ENCODE data around the gene TCF4.

TCF4 gene

DNA sequence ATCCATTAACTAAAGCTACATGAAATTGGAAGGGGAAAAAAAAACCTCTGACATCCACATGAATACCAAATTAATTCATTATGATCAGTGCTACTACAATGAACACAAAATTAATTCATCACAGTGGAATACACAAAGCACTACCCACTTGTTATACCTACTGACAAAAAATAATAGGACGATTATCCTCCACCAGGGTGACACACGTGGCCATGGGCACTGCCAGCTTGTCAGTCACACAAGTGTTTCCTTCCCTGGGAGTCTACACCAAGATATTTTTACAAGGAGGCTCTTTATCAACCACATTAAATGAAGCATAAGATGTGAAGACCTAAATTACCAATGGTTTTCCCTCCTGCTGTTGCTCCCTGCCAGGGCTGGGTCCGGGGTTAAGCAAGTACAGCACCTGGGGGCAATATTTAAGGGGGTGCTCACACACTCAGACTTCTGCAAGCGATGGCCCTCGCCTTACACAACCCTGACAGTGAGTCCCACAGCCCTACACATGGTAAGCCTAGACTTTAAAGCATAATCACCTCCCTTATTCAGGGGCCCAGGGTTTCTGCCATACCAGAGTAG lies 90.1 kb downstream of the TCF4 start:
- Histone ChIP-seq H3K4me1 (ENCODE audit: control insufficient read depth, insufficient read depth, low read length) (peaks cover 32% of the 10 kb centered on the region), H3K27me3 (ENCODE audit: control insufficient read depth, insufficient read depth, low read length) (no peaks in the 10 kb centered on the region), H3K4me3 (ENCODE audit: low read depth, low read length) (no peak overlapping the region), H3K9ac (ENCODE audit: low read depth, low read length) (no peak overlapping the region), H3K36me3 (ENCODE audit: control insufficient read depth, insufficient read depth, low read length) (no peaks in the 10 kb centered on the region), H3K9me3 (ENCODE audit: control insufficient read depth, insufficient read depth, low read length) (no peaks in the 10 kb centered on the region)

DNA sequence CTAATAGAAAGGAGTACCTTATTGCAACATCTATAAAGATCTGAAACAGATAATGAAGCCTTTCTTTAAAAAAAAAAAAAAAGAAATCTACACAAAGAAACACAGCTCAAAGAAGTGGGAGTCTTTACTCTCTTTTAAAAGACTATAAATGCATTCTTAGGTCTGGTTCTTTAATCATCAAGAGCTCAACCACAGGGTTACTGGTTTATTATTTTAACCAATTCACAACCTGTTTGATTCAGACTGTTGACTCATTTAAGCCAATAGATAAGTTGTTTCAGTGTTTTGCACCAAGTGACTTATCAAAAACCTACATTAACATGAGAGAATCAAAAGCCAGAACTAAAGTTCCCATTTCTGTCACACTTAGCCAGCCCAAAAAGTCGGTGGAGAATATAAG lies 93.1 kb downstream of the TCF4 start:
- no peak overlapping the region for H3K9ac ChIP-seq (ENCODE audit: low read depth, low read length)
- H3K4me1 ChIP-seq (ENCODE audit: control insufficient read depth, insufficient read depth, low read length), result peaks cover 18% of the 10 kb centered on the region
- no peaks in the 10 kb centered on the region for H3K9me3 ChIP-seq (ENCODE audit: control insufficient read depth, insufficient read depth, low read length)
- H3K4me3 ChIP-seq (ENCODE audit: low read depth, low read length), result no peak overlapping the region
- no peaks in the 10 kb centered on the region for H3K36me3 ChIP-seq (ENCODE audit: control insufficient read depth, insufficient read depth, low read length)
- no peaks in the 10 kb centered on the region for H3K27me3 ChIP-seq (ENCODE audit: control insufficient read depth, insufficient read depth, low read length)

DNA sequence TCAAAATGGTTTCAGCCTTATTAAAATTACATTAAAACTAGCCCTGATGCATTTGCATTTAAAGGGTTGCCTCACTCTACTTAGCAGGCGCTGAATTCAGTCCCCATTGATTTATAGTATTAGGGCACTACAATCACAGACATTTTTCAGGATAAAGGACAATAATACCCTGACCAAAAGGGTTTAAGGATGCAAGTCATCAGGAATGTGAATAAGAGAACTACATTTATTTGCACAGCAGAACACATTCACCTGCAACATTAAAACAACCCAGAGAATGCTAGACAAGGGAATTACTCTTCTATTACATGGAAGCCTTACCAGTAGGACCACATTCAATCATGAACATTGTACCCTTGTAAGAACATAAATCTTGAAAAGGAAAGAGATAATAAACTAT lies 93.6 kb downstream of the TCF4 start:
- no peaks in the 10 kb centered on the region for H3K36me3 ChIP-seq (ENCODE audit: control insufficient read depth, insufficient read depth, low read length)
- no peak overlapping the region for H3K4me3 ChIP-seq (ENCODE audit: low read depth, low read length)
- peaks cover 23% of the 10 kb centered on the region for H3K4me1 ChIP-seq (ENCODE audit: control insufficient read depth, insufficient read depth, low read length)
- H3K9me3 ChIP-seq (ENCODE audit: control insufficient read depth, insufficient read depth, low read length), result no peaks in the 10 kb centered on the region
- H3K27me3 ChIP-seq (ENCODE audit: control insufficient read depth, insufficient read depth, low read length), result no peaks in the 10 kb centered on the region
- no peak overlapping the region for H3K9ac ChIP-seq (ENCODE audit: low read depth, low read length)

DNA sequence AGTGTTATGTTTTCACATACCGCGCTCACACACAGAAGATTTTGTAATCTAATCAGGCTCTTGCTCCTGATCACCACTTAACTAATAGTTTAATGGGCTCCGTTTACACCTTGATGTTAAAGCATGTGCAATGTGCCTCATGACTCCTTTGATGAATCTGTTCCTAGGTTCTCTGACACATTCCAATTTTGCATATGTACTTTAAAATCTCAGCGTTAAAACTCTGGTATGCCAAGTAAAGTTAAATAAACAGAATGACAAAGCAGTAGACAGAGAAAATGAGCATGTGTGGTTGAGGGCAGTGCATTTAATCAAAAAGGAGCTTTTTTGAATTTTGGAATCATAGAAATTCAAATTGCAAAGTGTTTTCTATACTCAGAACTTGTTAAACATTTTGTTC lies 96.4 kb downstream of the TCF4 start:
- H3K27me3 ChIP-seq (ENCODE audit: control insufficient read depth, insufficient read depth, low read length), result no peaks in the 10 kb centered on the region
- H3K36me3 ChIP-seq (ENCODE audit: control insufficient read depth, insufficient read depth, low read length), result no peaks in the 10 kb centered on the region
- H3K9me3 ChIP-seq (ENCODE audit: control insufficient read depth, insufficient read depth, low read length), result no peaks in the 10 kb centered on the region
- no peak overlapping the region for H3K4me3 ChIP-seq (ENCODE audit: low read depth, low read length)
- peaks cover 45% of the 10 kb centered on the region for H3K4me1 ChIP-seq (ENCODE audit: control insufficient read depth, insufficient read depth, low read length)
- no peak overlapping the region for H3K9ac ChIP-seq (ENCODE audit: low read depth, low read length)

DNA sequence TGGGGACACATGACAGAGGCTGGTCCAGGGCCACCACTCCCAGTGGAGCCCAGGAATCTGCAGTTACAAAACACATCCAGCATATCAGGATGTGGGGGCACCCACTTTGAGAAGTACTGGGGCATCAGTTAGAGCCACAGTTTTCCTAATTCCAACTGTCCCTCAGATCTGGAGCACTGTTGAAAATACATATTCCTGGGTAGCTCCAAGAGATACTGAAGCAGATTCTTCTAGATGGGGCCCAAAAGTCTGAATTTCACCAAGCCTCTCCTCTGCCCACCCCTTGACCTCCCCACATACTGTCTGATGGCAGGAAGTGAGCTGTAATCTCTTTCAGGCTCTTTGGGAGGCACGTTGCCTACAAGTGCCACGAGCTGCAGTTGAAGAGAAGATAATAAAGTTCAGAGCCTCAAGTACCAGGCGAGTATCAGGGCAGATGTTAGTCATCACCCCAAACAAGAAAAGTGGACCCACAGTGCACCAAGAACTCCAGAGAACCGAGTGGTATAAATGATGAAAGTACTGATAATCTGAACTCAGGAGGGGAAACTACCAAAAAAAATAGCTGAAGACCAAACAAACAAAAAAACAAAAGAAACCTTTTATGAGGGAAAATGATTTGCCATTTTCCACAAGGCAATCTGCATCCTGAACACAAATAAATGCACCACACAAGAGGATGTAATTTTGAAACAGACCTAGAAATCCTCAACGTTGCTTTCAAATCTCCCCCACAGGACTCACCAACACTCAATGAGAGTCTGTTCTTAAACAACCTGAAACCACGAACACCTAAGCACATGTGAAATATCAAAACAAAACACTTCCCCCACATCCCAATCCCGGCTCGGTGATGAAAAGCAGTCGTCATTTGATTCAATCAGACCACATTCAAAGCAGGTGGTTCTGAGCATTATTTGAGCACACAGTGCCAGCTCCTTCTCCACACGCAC lies 98.7 kb downstream of the TCF4 start:
- Histone ChIP-seq H3K9ac (ENCODE audit: low read depth, low read length) (no peak overlapping the region), H3K27me3 (ENCODE audit: control insufficient read depth, insufficient read depth, low read length) (no peaks in the 10 kb centered on the region), H3K9me3 (ENCODE audit: control insufficient read depth, insufficient read depth, low read length) (no peaks in the 10 kb centered on the region), H3K4me3 (ENCODE audit: low read depth, low read length) (peak overlapping the region; percentile 14), H3K4me1 (ENCODE audit: control insufficient read depth, insufficient read depth, low read length) (peaks cover 36% of the 10 kb centered on the region), H3K36me3 (ENCODE audit: control insufficient read depth, insufficient read depth, low read length) (no peaks in the 10 kb centered on the region)

DNA sequence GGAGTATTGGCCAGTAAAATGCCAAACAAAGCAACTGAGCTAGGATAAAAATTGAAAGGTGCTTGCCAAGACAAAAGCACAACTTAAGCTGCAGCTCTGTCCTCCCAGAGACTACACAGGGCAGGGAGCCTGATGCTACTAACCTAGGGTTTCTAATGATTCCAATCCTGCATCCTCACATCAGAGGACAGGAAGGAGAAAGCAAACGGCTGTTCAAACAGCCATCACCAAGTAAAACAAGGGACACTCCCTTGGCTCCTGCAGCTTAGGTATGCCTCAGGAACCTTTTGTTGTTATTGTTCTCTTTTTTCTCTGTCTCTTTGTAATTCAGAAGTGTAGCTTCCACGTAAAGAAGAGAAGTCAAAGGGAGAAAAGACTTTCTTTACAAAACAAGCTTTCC lies 99.5 kb downstream of the TCF4 start:
- H3K9me3 ChIP-seq (ENCODE audit: control insufficient read depth, insufficient read depth, low read length), result no peaks in the 10 kb centered on the region
- H3K4me3 ChIP-seq (ENCODE audit: low read depth, low read length), result no peak overlapping the region
- no peaks in the 10 kb centered on the region for H3K27me3 ChIP-seq (ENCODE audit: control insufficient read depth, insufficient read depth, low read length)
- no peak overlapping the region for H3K9ac ChIP-seq (ENCODE audit: low read depth, low read length)
- no peaks in the 10 kb centered on the region for H3K36me3 ChIP-seq (ENCODE audit: control insufficient read depth, insufficient read depth, low read length)
- H3K4me1 ChIP-seq (ENCODE audit: control insufficient read depth, insufficient read depth, low read length), result peaks cover 36% of the 10 kb centered on the region

DNA sequence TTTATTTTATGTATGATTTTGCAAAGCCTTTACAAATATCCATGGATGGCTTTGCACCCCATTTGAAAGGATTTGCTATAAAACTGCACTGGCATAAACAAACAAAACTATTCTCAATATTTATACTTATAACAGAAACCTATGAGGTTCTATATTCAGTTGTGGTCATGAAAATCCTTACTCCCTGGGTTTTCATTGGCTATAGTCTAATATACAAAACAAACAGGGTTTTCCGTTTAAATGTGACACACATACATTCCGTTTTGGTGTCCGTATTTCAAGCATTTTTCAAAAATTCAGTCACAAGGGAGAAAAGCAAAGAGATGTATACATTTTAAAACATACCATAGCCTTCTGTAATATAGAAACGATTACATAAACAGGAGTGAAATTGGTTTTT lies 100.0 kb downstream of the TCF4 start:
- no peaks in the 10 kb centered on the region for H3K27me3 ChIP-seq (ENCODE audit: control insufficient read depth, insufficient read depth, low read length)
- no peaks in the 10 kb centered on the region for H3K9me3 ChIP-seq (ENCODE audit: control insufficient read depth, insufficient read depth, low read length)
- H3K36me3 ChIP-seq (ENCODE audit: control insufficient read depth, insufficient read depth, low read length), result no peaks in the 10 kb centered on the region
- H3K4me3 ChIP-seq (ENCODE audit: low read depth, low read length), result no peak overlapping the region
- H3K4me1 ChIP-seq (ENCODE audit: control insufficient read depth, insufficient read depth, low read length), result peaks cover 36% of the 10 kb centered on the region
- H3K9ac ChIP-seq (ENCODE audit: low read depth, low read length), result no peak overlapping the region

DNA sequence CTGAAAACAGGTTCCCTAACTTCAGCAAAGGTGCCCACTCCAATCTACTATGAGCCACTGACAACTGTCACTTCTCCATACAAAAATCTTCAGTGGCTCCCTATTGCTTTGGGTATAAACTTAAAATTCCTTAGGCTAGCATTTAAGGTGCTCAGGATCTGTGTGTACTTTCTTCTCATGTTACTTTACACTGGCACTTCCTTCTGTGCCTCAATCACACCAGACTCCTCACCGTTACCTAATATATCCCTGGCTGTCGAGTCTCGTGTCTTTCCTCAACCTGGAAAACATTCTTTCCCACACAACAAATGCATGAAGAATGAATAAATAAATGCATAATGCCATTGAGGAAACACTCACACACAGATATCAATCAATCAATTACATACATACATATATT lies 101.1 kb downstream of the TCF4 start:
- H3K9me3 ChIP-seq (ENCODE audit: control insufficient read depth, insufficient read depth, low read length), result no peaks in the 10 kb centered on the region
- H3K9ac ChIP-seq (ENCODE audit: low read depth, low read length), result no peak overlapping the region
- peaks cover 36% of the 10 kb centered on the region for H3K4me1 ChIP-seq (ENCODE audit: control insufficient read depth, insufficient read depth, low read length)
- no peaks in the 10 kb centered on the region for H3K27me3 ChIP-seq (ENCODE audit: control insufficient read depth, insufficient read depth, low read length)
- no peaks in the 10 kb centered on the region for H3K36me3 ChIP-seq (ENCODE audit: control insufficient read depth, insufficient read depth, low read length)
- no peak overlapping the region for H3K4me3 ChIP-seq (ENCODE audit: low read depth, low read length)

DNA sequence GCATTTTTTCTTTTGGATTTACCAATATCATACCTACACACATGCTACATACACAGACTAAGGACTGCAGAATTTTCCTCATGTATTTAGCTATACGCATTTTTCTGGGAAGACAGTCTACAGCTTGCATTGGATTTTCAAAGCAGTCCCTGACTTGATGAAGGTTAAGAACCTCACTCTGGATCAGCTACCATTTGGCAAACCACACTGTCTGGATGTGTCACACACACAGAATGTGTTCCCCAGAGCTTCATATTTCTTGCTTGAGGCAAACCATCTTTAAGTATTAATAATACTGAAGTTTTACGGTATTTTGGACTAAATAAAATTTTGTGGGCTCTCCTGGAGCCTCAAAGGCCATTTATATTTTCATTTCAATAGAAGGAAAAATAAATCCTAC lies 102.3 kb downstream of the TCF4 start:
- H3K4me1 ChIP-seq (ENCODE audit: control insufficient read depth, insufficient read depth, low read length), result peaks cover 31% of the 10 kb centered on the region

DNA sequence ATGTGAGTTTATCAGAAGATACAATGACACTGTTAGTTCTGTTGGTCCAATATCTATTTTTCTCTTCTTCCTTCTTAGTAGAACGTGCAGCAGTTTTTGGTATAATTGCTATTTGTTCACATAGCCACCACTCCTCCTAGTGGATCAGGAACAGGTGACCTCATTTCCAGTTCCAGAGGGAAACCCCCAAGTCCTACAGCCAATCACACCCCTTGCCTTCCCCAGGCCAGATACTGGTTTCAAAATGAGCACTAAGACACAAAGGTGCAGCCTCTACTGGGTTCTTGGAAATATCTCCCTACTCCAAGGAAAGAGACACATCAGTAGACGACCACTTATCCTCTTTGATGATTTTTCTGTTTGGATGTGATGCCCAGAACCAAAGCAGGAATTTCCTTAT lies 103.2 kb downstream of the TCF4 start:
- Histone ChIP-seq H3K9me3 (ENCODE audit: control insufficient read depth, insufficient read depth, low read length) (no peaks in the 10 kb centered on the region), H3K27me3 (ENCODE audit: control insufficient read depth, insufficient read depth, low read length) (no peaks in the 10 kb centered on the region), H3K4me3 (ENCODE audit: low read depth, low read length) (no peak overlapping the region), H3K9ac (ENCODE audit: low read depth, low read length) (no peak overlapping the region), H3K4me1 (ENCODE audit: control insufficient read depth, insufficient read depth, low read length) (peaks cover 26% of the 10 kb centered on the region), H3K36me3 (ENCODE audit: control insufficient read depth, insufficient read depth, low read length) (no peaks in the 10 kb centered on the region)

More for the DNA sequence above, 102.3 kb downstream of the TCF4 start:
- H3K9me3 ChIP-seq (ENCODE audit: control insufficient read depth, insufficient read depth, low read length), result no peaks in the 10 kb centered on the region
- H3K9ac ChIP-seq (ENCODE audit: low read depth, low read length), result no peak overlapping the region
- H3K4me3 ChIP-seq (ENCODE audit: low read depth, low read length), result no peak overlapping the region
- H3K27me3 ChIP-seq (ENCODE audit: control insufficient read depth, insufficient read depth, low read length), result no peaks in the 10 kb centered on the region
- H3K36me3 ChIP-seq (ENCODE audit: control insufficient read depth, insufficient read depth, low read length), result no peaks in the 10 kb centered on the region

DNA sequence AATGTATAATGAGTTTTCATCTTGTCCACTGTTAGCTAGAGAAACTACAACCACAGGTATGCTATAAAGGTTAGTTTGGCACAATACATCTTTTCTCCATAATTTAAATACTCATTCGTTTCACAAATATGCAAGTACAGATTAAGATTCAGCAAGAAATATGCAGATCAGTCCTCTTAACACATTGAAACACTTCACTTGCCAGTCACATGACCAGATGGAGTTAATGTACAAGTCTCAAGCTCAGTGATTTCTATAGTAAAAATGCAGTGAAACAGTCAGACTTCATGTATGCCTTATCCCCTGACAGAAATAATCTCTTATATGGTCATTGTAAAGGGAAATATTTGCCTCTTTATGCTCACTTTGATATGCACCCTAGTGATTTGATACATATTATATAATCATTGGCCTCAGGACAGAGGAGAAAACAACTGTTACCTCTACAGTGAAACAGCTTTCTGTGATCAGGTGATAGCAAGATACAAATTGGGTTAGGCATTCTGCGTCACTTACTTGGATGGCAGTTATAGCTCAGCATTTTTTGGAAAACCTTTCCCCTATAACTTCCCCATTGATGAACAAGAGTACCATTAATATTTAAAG lies 104.6 kb downstream of the TCF4 start:
- no peaks in the 10 kb centered on the region for H3K9me3 ChIP-seq (ENCODE audit: control insufficient read depth, insufficient read depth, low read length)
- H3K36me3 ChIP-seq (ENCODE audit: control insufficient read depth, insufficient read depth, low read length), result no peaks in the 10 kb centered on the region
- H3K27me3 ChIP-seq (ENCODE audit: control insufficient read depth, insufficient read depth, low read length), result no peaks in the 10 kb centered on the region
- no peak overlapping the region for H3K4me3 ChIP-seq (ENCODE audit: low read depth, low read length)
- H3K4me1 ChIP-seq (ENCODE audit: control insufficient read depth, insufficient read depth, low read length), result peaks cover 14% of the 10 kb centered on the region
- no peak overlapping the region for H3K9ac ChIP-seq (ENCODE audit: low read depth, low read length)

Measured in iPS-15b (cell line).